ENCODE measurements around the gene ARID3A.

ARID3A gene

GRCh38 chr19:919199-920050, 6.4 kb upstream of the ARID3A start:
- peak overlapping the region; percentile 50 for H3K4me3 ChIP-seq (ENCODE audit: low read depth, low read length)
- H3K9ac ChIP-seq (ENCODE audit: low read depth, low read length): no peak overlapping the region
- no peaks in the 10 kb centered on the region for H3K4me1 ChIP-seq (ENCODE audit: control insufficient read depth, insufficient read depth, low read length)
- peaks cover 31% of the 10 kb centered on the region for H3K27me3 ChIP-seq (ENCODE audit: control insufficient read depth, insufficient read depth, low read length)
- no peaks in the 10 kb centered on the region for H3K9me3 ChIP-seq (ENCODE audit: control insufficient read depth, insufficient read depth, low read length)
- no peaks in the 10 kb centered on the region for H3K36me3 ChIP-seq (ENCODE audit: control insufficient read depth, insufficient read depth, low read length)

GRCh38 chr19:920051-920864, 5.6 kb upstream of the ARID3A start:
- H3K4me1 ChIP-seq (ENCODE audit: control insufficient read depth, insufficient read depth, low read length): no peaks in the 10 kb centered on the region
- H3K9ac ChIP-seq (ENCODE audit: low read depth, low read length): no peak overlapping the region
- H3K36me3 ChIP-seq (ENCODE audit: control insufficient read depth, insufficient read depth, low read length): no peaks in the 10 kb centered on the region
- H3K4me3 ChIP-seq (ENCODE audit: low read depth, low read length): peak overlapping the region; percentile 60
- peaks cover 29% of the 10 kb centered on the region for H3K27me3 ChIP-seq (ENCODE audit: control insufficient read depth, insufficient read depth, low read length)
- no peaks in the 10 kb centered on the region for H3K9me3 ChIP-seq (ENCODE audit: control insufficient read depth, insufficient read depth, low read length)

GRCh38 chr19:924553-925086, 1.2 kb upstream of the ARID3A start:
- Histone ChIP-seq H3K36me3 (ENCODE audit: control insufficient read depth, insufficient read depth, low read length) (peaks cover 2% of the 10 kb centered on the region), H3K9ac (ENCODE audit: low read depth, low read length) (peak overlapping the region; percentile 37), H3K4me1 (ENCODE audit: control insufficient read depth, insufficient read depth, low read length) (no peaks in the 10 kb centered on the region), H3K27me3 (ENCODE audit: control insufficient read depth, insufficient read depth, low read length) (peaks cover 15% of the 10 kb centered on the region), H3K9me3 (ENCODE audit: control insufficient read depth, insufficient read depth, low read length) (no peaks in the 10 kb centered on the region), H3K4me3 (ENCODE audit: low read depth, low read length) (peak overlapping the region; percentile 66)

GRCh38 chr19:925087-925525, 729 bp upstream of the ARID3A start:
- no peaks in the 10 kb centered on the region for H3K9me3 ChIP-seq (ENCODE audit: control insufficient read depth, insufficient read depth, low read length)
- peaks cover 11% of the 10 kb centered on the region for H3K27me3 ChIP-seq (ENCODE audit: control insufficient read depth, insufficient read depth, low read length)
- H3K4me3 ChIP-seq (ENCODE audit: low read depth, low read length): peak overlapping the region; percentile 66
- H3K4me1 ChIP-seq (ENCODE audit: control insufficient read depth, insufficient read depth, low read length): no peaks in the 10 kb centered on the region
- H3K36me3 ChIP-seq (ENCODE audit: control insufficient read depth, insufficient read depth, low read length): peaks cover 6% of the 10 kb centered on the region
- peak overlapping the region; percentile 76 for H3K9ac ChIP-seq (ENCODE audit: low read depth, low read length)

- peaks cover 1% of the 10 kb centered on the region for H3K27me3 ChIP-seq (ENCODE audit: control insufficient read depth, insufficient read depth, low read length)
- no peaks in the 10 kb centered on the region for H3K9me3 ChIP-seq (ENCODE audit: control insufficient read depth, insufficient read depth, low read length)
- peak overlapping the region; percentile 70 for H3K9ac ChIP-seq (ENCODE audit: low read depth, low read length)
- peaks cover 13% of the 10 kb centered on the region for H3K36me3 ChIP-seq (ENCODE audit: control insufficient read depth, insufficient read depth, low read length)
- H3K4me1 ChIP-seq (ENCODE audit: control insufficient read depth, insufficient read depth, low read length): no peaks in the 10 kb centered on the region
- H3K4me3 ChIP-seq (ENCODE audit: low read depth, low read length): peak overlapping the region; percentile 74
Measured at GRCh38 chr19:926323-926588, 421 bp downstream of the ARID3A start.

GRCh38 chr19:926589-927350, 935 bp downstream of the ARID3A start:
- no peaks in the 10 kb centered on the region for H3K4me1 ChIP-seq (ENCODE audit: control insufficient read depth, insufficient read depth, low read length)
- H3K9ac ChIP-seq (ENCODE audit: low read depth, low read length): peak overlapping the region; percentile 70
- no peaks in the 10 kb centered on the region for H3K9me3 ChIP-seq (ENCODE audit: control insufficient read depth, insufficient read depth, low read length)
- no peaks in the 10 kb centered on the region for H3K27me3 ChIP-seq (ENCODE audit: control insufficient read depth, insufficient read depth, low read length)
- peak overlapping the region; percentile 74 for H3K4me3 ChIP-seq (ENCODE audit: low read depth, low read length)
- H3K36me3 ChIP-seq (ENCODE audit: control insufficient read depth, insufficient read depth, low read length): peaks cover 14% of the 10 kb centered on the region

- Histone ChIP-seq H3K4me1 (ENCODE audit: control insufficient read depth, insufficient read depth, low read length) (no peaks in the 10 kb centered on the region), H3K9ac (ENCODE audit: low read depth, low read length) (no peak overlapping the region), H3K27me3 (ENCODE audit: control insufficient read depth, insufficient read depth, low read length) (no peaks in the 10 kb centered on the region), H3K4me3 (ENCODE audit: low read depth, low read length) (peak overlapping the region; percentile 48), H3K9me3 (ENCODE audit: control insufficient read depth, insufficient read depth, low read length) (no peaks in the 10 kb centered on the region), H3K36me3 (ENCODE audit: control insufficient read depth, insufficient read depth, low read length) (peaks cover 17% of the 10 kb centered on the region)
Measured at GRCh38 chr19:927351-927779, 1.5 kb downstream of the ARID3A start.

- Histone ChIP-seq H3K4me1 (ENCODE audit: control insufficient read depth, insufficient read depth, low read length) (peaks cover 2% of the 10 kb centered on the region), H3K4me3 (ENCODE audit: low read depth, low read length) (peak overlapping the region; percentile 48), H3K27me3 (ENCODE audit: control insufficient read depth, insufficient read depth, low read length) (no peaks in the 10 kb centered on the region), H3K9me3 (ENCODE audit: control insufficient read depth, insufficient read depth, low read length) (no peaks in the 10 kb centered on the region), H3K36me3 (ENCODE audit: control insufficient read depth, insufficient read depth, low read length) (peaks cover 22% of the 10 kb centered on the region), H3K9ac (ENCODE audit: low read depth, low read length) (no peak overlapping the region)
Measured at GRCh38 chr19:927780-928401, 2.1 kb downstream of the ARID3A start.

- Histone ChIP-seq H3K9ac (ENCODE audit: low read depth, low read length) (no peak overlapping the region), H3K9me3 (ENCODE audit: control insufficient read depth, insufficient read depth, low read length) (no peaks in the 10 kb centered on the region), H3K4me1 (ENCODE audit: control insufficient read depth, insufficient read depth, low read length) (peaks cover 3% of the 10 kb centered on the region), H3K36me3 (ENCODE audit: control insufficient read depth, insufficient read depth, low read length) (peaks cover 25% of the 10 kb centered on the region), H3K27me3 (ENCODE audit: control insufficient read depth, insufficient read depth, low read length) (no peaks in the 10 kb centered on the region), H3K4me3 (ENCODE audit: low read depth, low read length) (no peak overlapping the region)
Measured at GRCh38 chr19:928471-929202, 2.8 kb downstream of the ARID3A start.

GRCh38 chr19:929203-929890, 3.5 kb downstream of the ARID3A start:
- no peaks in the 10 kb centered on the region for H3K9me3 ChIP-seq (ENCODE audit: control insufficient read depth, insufficient read depth, low read length)
- peaks cover 25% of the 10 kb centered on the region for H3K36me3 ChIP-seq (ENCODE audit: control insufficient read depth, insufficient read depth, low read length)
- H3K27me3 ChIP-seq (ENCODE audit: control insufficient read depth, insufficient read depth, low read length): no peaks in the 10 kb centered on the region
- no peak overlapping the region for H3K9ac ChIP-seq (ENCODE audit: low read depth, low read length)
- no peak overlapping the region for H3K4me3 ChIP-seq (ENCODE audit: low read depth, low read length)
- H3K4me1 ChIP-seq (ENCODE audit: control insufficient read depth, insufficient read depth, low read length): peaks cover 3% of the 10 kb centered on the region
